G401 (cell line): ENCODE data around the gene SPX. TPM values are rescaled to one million over a fixed set of nuclear protein-coding genes. Genes with fewer than 3 reads are reported as not detected.

Source experiments
- DNase-seq: peaks from one replicate; pipeline ENCODE4 v3.0.0-alpha.2; 2015; ENCODE audit warnings: low spot score
- in situ Hi-C: cut with HindIII; loops from 2 replicates; pipeline ENCODE4 v1.10.0; 2016; ENCODE audit warnings: low sequenced_read_pairs, mixed read lengths
- total RNA-seq: library from RNA; depleted of rRNA; stranded (reverse); fragments of >200 nt; shearing (Covaris generic); gene quantifications from 2 replicates; pipeline ENCODE4 v1.2.3, GENCODE V29; 2014

SPX gene
- total RNA-seq, 1 experiment from 2014 or later = 0.47 TPM

- in situ Hi-C loops = no loop called here
These were observed 2.9 kb downstream of the SPX start for GRCh38 chr12:21528953-21529352.

GRCh38 chr12:21529456-21529855 is 3.4 kb downstream of the SPX start:
- in situ Hi-C loops = no loop called here
- DNase-seq = no peak

More at GRCh38 chr12:21528953-21529352, 2.9 kb downstream of the SPX start:
- no peak for DNase-seq

GRCh38 chr12:21538061-21538653 is 12.1 kb downstream of the SPX start:
- in situ Hi-C loops = no loop called here

GRCh38 chr12:21539797-21540196 is 13.7 kb downstream of the SPX start:
- no peak for DNase-seq
- in situ Hi-C loops = no loop called here

More at GRCh38 chr12:21538061-21538653, 12.1 kb downstream of the SPX start:
- DNase-seq = no peak

GRCh38 chr12:21541773-21542172 is 15.7 kb downstream of the SPX start:
- in situ Hi-C loops = no loop called here
- DNase-seq = no peak

GRCh38 chr12:21542403-21542802 is 16.3 kb downstream of the SPX start:
- in situ Hi-C loops = no loop called here
- DNase-seq = no peak

GRCh38 chr12:21543151-21543550 is 17.1 kb downstream of the SPX start:
- no peak for DNase-seq
- in situ Hi-C loops = no loop called here

- DNase-seq = no peak
- in situ Hi-C loops = no loop called here
These were observed 19.5 kb downstream of the SPX start for GRCh38 chr12:21545557-21545956.

- no peak for DNase-seq
- in situ Hi-C loops = no loop called here
These were observed 20.6 kb downstream of the SPX start for GRCh38 chr12:21546716-21547115.

- DNase-seq = no peak
These were observed 21.3 kb downstream of the SPX start for GRCh38 chr12:21547437-21547836.

GRCh38 chr12:21551841-21552465 is 25.9 kb downstream of the SPX start:
- in situ Hi-C loops = no loop called here
- DNase-seq = no peak

More at GRCh38 chr12:21547437-21547836, 21.3 kb downstream of the SPX start:
- in situ Hi-C loops = no loop called here

- in situ Hi-C loops = no loop called here
- DNase-seq = no peak
These were observed 26.7 kb downstream of the SPX start for GRCh38 chr12:21552635-21553328.

GRCh38 chr12:21553329-21553675 is 27.2 kb downstream of the SPX start:
- in situ Hi-C loops = no loop called here

GRCh38 chr12:21558100-21558679 is 32.1 kb downstream of the SPX start:
- no peak for DNase-seq
- in situ Hi-C loops = no loop called here

More at GRCh38 chr12:21553329-21553675, 27.2 kb downstream of the SPX start:
- DNase-seq = no peak

GRCh38 chr12:21559855-21560569 is 33.9 kb downstream of the SPX start:
- no peak for DNase-seq
- in situ Hi-C loops = no loop called here

GRCh38 chr12:21561158-21561557 is 35.1 kb downstream of the SPX start:
- in situ Hi-C loops = no loop called here
- DNase-seq = no peak

GRCh38 chr12:21562859-21563258 is 36.8 kb downstream of the SPX start:
- in situ Hi-C loops = no loop called here
- no peak for DNase-seq

GRCh38 chr12:21566223-21566906 is 40.3 kb downstream of the SPX start:
- DNase-seq = no peak
- in situ Hi-C loops = no loop called here

GRCh38 chr12:21566907-21567394 is 40.9 kb downstream of the SPX start:
- no peak for DNase-seq
- in situ Hi-C loops = no loop called here
